Measurements from ENCODE around the gene TTC23.

Gene TTC23

GRCh38 chr15:99138491-99138982 lies 110.8 kb downstream of the TTC23 start:
- no peak for TF ChIP-seq CTCF (IDR thresholded peaks at IDR 0.05; ENCODE audit: borderline replicate concordance, control extremely low read depth, extremely low read depth, insufficient read depth, missing control alignments)
- no peak for DNase-seq (ENCODE audit: low spot score)
- in situ Hi-C loops (cut with MboI; ENCODE audit: low sequenced_read_pairs, unreplicated experiment): no loop called here

- no peak for DNase-seq (ENCODE audit: low spot score)
- in situ Hi-C loops (cut with MboI; ENCODE audit: low sequenced_read_pairs, unreplicated experiment): no loop called here
- TF ChIP-seq CTCF (IDR thresholded peaks at IDR 0.05; ENCODE audit: borderline replicate concordance, control extremely low read depth, extremely low read depth, insufficient read depth, missing control alignments): no peak
Measured at GRCh38 chr15:99137877-99138276, 111.5 kb downstream of the TTC23 start.

- DNase-seq (ENCODE audit: low spot score): no peak
- in situ Hi-C loops (cut with MboI; ENCODE audit: low sequenced_read_pairs, unreplicated experiment): no loop called here
Measured at GRCh38 chr15:99137111-99137546, 112.3 kb downstream of the TTC23 start.

GRCh38 chr15:99135194-99135593 lies 114.2 kb downstream of the TTC23 start:
- in situ Hi-C loops (cut with MboI; ENCODE audit: low sequenced_read_pairs, unreplicated experiment): no loop called here
- TF ChIP-seq CTCF (IDR thresholded peaks at IDR 0.05; ENCODE audit: borderline replicate concordance, control extremely low read depth, extremely low read depth, insufficient read depth, missing control alignments): no peak
- peak; percentile 50 for DNase-seq (ENCODE audit: low spot score)

More at GRCh38 chr15:99137111-99137546, 112.3 kb downstream of the TTC23 start:
- TF ChIP-seq CTCF (IDR thresholded peaks at IDR 0.05; ENCODE audit: borderline replicate concordance, control extremely low read depth, extremely low read depth, insufficient read depth, missing control alignments): no peak

- in situ Hi-C loops (cut with MboI; ENCODE audit: low sequenced_read_pairs, unreplicated experiment): no loop called here
- TF ChIP-seq CTCF (IDR thresholded peaks at IDR 0.05; ENCODE audit: borderline replicate concordance, control extremely low read depth, extremely low read depth, insufficient read depth, missing control alignments): no peak
- no peak for DNase-seq (ENCODE audit: low spot score)
Measured at GRCh38 chr15:99134317-99134821, 115.0 kb downstream of the TTC23 start.

GRCh38 chr15:99132634-99133287 lies 116.6 kb downstream of the TTC23 start:
- in situ Hi-C loops (cut with MboI; ENCODE audit: low sequenced_read_pairs, unreplicated experiment): no loop called here
- no peak for DNase-seq (ENCODE audit: low spot score)
- TF ChIP-seq CTCF (IDR thresholded peaks at IDR 0.05; ENCODE audit: borderline replicate concordance, control extremely low read depth, extremely low read depth, insufficient read depth, missing control alignments): no peak
